CD4-positive, alpha-beta T cell treated with Interferon gamma for 1 hour (primary cell): ENCODE measurements around the gene CHD9.
"Not testable (repeated sequence)": the region's sequence is repeated elsewhere in the genome, so short reads cannot be mapped to it uniquely, and the experiment has no call there.

Experiments used
- DNase-seq: peaks from one replicate; pipeline ENCODE4 v3.0.0-alpha.2; 2020

The CHD9 gene

GRCh38 chr16:53290520-53290919, 235.7 kb downstream of the CHD9 start:
- DNase-seq, result no peak

GRCh38 chr16:53291757-53292392, 237.1 kb downstream of the CHD9 start:
- DNase-seq, result no peak

- no peak for DNase-seq
Measured at GRCh38 chr16:53297477-53297876, 242.7 kb downstream of the CHD9 start.

DNA sequence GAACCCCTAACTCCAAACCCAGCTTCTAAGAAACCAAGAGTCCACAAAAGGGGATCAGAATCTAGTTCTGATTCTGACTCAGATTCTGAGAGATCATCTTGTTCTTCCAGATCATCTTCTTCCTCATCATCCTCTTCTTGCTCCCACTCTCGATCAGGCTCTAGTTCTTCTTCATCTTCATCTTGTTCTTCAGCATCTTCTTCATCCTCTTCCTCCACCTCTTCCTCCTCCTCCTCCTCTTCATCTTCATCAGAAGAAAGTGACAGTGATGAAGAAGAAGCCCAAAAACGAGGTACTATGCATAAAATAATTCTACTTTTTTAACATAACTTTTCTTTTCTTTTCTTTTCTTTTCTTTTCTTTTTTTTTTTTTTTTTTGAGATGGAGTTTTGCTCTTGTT, 249.5 kb downstream of the CHD9 start:
- DNase-seq, result no peak

- no peak for DNase-seq
Measured at GRCh38 chr16:53305743-53306142, 251.0 kb downstream of the CHD9 start.

DNA sequence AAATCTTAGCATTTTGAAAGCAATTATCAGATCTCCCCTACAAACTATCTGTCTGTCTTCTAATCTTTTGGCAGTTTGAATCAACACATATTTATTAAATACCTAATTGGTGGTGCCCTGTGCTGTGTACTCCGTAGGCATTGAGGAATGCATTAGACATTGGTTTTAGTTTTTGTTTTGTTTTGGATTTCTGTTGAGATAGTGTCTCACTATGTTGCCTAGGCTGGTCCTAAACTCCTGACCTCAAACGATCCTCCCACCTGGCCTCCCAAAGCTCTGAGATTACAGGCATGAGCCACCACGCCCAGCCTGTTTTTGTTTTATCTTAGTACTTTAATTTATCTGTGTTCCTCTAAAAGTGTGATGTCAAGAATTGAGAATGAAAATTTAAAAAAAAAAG, 254.7 kb downstream of the CHD9 start:
- no peak for DNase-seq

DNA sequence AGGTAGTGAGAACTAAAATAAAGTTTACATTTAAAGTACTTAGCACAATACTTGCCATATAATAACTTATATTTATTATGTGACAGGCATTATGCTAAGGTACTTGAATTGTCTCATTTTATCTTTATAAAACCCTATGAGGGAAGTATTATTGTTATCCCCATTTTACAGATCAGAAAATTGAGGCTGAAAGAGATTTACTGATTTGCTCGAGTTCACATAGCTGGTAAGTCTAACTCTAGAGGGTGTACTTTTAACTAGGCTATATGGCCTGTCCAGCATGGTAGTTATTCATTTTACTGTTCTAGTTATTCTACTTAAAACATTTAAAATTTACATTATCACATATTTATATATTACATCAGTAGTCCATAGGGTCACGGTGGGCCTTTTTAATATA, 266.2 kb downstream of the CHD9 start:
- DNase-seq, result no peak

- no peak for DNase-seq
Measured at GRCh38 chr16:53323924-53324323, 269.1 kb downstream of the CHD9 start.

DNA sequence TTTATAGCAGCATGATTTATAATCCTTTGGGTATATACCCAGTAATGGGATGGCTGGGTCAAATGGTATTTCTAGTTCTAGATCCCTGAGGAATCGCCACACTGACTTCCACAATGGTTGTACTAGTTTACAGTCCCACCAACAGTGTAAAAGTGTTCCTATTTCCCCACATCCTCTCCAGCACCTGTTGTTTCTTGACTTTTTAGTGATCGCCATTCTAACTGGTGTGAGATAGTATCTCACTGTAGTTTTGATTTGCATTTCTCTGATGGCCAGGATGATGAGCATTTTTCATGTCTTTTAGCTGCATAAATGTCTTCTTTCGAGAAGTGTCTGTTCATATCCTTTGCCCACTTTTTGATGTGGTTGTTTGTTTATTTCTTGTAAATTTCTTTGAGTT, 276.2 kb downstream of the CHD9 start:
- not testable (repeated sequence) for DNase-seq

GRCh38 chr16:53334581-53334980, 279.8 kb downstream of the CHD9 start:
- DNase-seq, result no peak

- no peak for DNase-seq
Measured at GRCh38 chr16:53337294-53337693, 282.5 kb downstream of the CHD9 start.

GRCh38 chr16:53341792-53342191, 287.0 kb downstream of the CHD9 start:
- DNase-seq, result no peak

- DNase-seq, result no peak
Measured at GRCh38 chr16:53355064-53355463, 300.3 kb downstream of the CHD9 start.

- DNase-seq, result no peak
Measured at GRCh38 chr16:53356478-53357207, 301.9 kb downstream of the CHD9 start.

DNA sequence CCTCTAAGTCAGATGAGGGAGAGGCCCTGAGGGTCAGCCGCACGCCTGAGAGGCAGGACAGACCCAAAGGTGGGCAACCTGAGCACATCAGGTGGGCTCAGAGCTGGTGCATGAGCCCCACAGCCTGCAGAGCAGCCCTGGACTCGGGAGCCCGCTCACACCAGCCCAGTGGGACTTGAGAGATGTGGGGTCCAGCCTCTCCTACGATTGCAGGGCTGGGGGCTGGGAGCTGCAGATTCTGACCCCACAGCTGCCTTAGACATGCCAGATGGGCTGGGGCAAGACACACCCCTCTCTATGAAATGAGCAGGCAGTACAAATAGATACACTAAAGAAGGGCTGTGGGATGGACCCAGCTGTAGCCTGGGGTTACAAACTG, 302.4 kb downstream of the CHD9 start:
- DNase-seq, result no peak

GRCh38 chr16:53357955-53358354, 303.2 kb downstream of the CHD9 start:
- no peak for DNase-seq

DNA sequence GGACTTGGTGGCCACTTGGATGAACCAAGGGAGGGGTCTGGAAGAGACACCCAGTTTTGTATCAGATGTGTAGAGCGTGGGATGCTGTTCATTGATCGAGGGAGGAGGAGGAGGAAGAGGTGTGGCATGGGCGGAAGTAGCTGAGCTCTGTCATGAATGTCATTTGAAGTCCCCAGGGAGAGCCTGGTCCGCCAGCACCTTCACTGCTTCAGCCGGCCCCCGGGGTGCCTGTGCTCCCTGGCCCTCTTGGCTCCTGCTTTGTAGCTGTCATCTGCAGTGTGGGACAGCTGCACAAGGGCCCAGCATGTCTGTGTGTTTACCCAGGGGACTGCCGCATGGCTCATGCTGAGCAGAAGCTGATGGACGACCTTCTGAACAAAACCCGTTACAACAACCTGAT, 304.1 kb downstream of the CHD9 start:
- no peak for DNase-seq

GRCh38 chr16:53369921-53370320, 315.1 kb downstream of the CHD9 start:
- no peak for DNase-seq

- DNase-seq, result no peak
Measured at GRCh38 chr16:53370827-53371226, 316.0 kb downstream of the CHD9 start.

GRCh38 chr16:53372992-53373871, 318.4 kb downstream of the CHD9 start:
- DNase-seq, result peak; percentile 78

- no peak for DNase-seq
Measured at GRCh38 chr16:53374800-53375199, 320.0 kb downstream of the CHD9 start.

DNA sequence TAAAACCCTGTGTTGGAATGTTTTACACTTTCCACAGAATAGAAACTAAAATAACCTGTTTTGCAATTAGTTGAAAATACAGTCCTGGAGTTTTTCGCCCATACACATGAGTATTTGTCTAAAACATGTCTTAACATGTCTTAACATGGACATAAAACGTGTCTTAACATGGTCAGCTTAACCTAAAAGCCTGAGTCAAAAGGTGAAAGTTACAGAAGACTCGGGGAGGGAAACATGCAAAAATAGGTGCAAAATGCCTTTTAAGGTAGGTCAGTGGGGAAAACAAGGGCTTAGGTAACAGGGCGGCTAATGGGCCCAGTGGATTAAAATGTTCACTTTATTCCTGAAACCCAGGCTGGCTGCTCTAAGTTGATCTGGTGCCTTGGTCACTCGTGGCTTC, 323.3 kb downstream of the CHD9 start:
- no peak for DNase-seq
